Ammon's horn (tissue), 1 donor: Measurements from ENCODE around the gene CCDC144A.
"Not testable (repeated sequence)": the region's sequence is repeated elsewhere in the genome, so short reads cannot be mapped to it uniquely, and the experiment has no call there.

Source experiments
- DNase-seq: peaks from one replicate; pipeline ENCODE4 v3.0.0-alpha.2; 2016; ENCODE audit warnings: low spot score

Gene CCDC144A

GRCh38 chr17:16689731-16690281 is at the start of gene CCDC144A:
Gene CCDC144A, plus strand, starts transcription at chr17:16690241. Its CDS starts 160 bp downstream, at chr17:16690401.
- DNase-seq = peak; percentile 60

GRCh38 chr17:16649585-16649984 is 40.5 kb upstream of the CCDC144A start:
- DNase-seq = no peak

GRCh38 chr17:16652252-16652651 is 37.8 kb upstream of the CCDC144A start:
- DNase-seq = no peak

- DNase-seq = peak; percentile 10
Observed at GRCh38 chr17:16652847-16653366, 37.1 kb upstream of the CCDC144A start.

- DNase-seq = peak; percentile 92
Observed at GRCh38 chr17:16653367-16654041, 36.5 kb upstream of the CCDC144A start, which contains the start of gene ZNF624. Gene ZNF624, minus strand, starts transcription at chr17:16653850.

- no peak for DNase-seq
Observed at GRCh38 chr17:16661217-16661616, 28.8 kb upstream of the CCDC144A start.

GRCh38 chr17:16662936-16663335 is 27.1 kb upstream of the CCDC144A start:
- no peak for DNase-seq

- DNase-seq = not testable (repeated sequence)
Observed at GRCh38 chr17:16666553-16666906, 23.5 kb upstream of the CCDC144A start.

GRCh38 chr17:16666907-16667636 is 23.0 kb upstream of the CCDC144A start:
- DNase-seq = peak; percentile 68

- DNase-seq = no peak
Observed at GRCh38 chr17:16676676-16677268, 13.3 kb upstream of the CCDC144A start.

- not testable (repeated sequence) for DNase-seq
Observed at GRCh38 chr17:16683290-16684138, 6.5 kb upstream of the CCDC144A start.

GRCh38 chr17:16686019-16686418 is 4.0 kb upstream of the CCDC144A start:
- not testable (repeated sequence) for DNase-seq

- not testable (repeated sequence) for DNase-seq
Observed at GRCh38 chr17:16687151-16687550, 2.9 kb upstream of the CCDC144A start.

- DNase-seq = not testable (repeated sequence)
Observed at GRCh38 chr17:16690447-16690846, 406 bp downstream of the CCDC144A start.

- not testable (repeated sequence) for DNase-seq
Observed at GRCh38 chr17:16697603-16698002, 7.6 kb downstream of the CCDC144A start.

- peak; percentile 1 for DNase-seq
Observed at GRCh38 chr17:16745492-16746203, 55.6 kb downstream of the CCDC144A start.

GRCh38 chr17:16746571-16746970 is 56.5 kb downstream of the CCDC144A start:
- DNase-seq = not testable (repeated sequence)

GRCh38 chr17:16750515-16750914 is 60.5 kb downstream of the CCDC144A start:
- DNase-seq = not testable (repeated sequence)

GRCh38 chr17:16751224-16751923 is 61.3 kb downstream of the CCDC144A start:
- DNase-seq = peak; percentile 20

- not testable (repeated sequence) for DNase-seq
Observed at GRCh38 chr17:16751924-16752287, 61.9 kb downstream of the CCDC144A start.
